ENCODE measurements around the gene RBM15.

The RBM15 gene, protein sequence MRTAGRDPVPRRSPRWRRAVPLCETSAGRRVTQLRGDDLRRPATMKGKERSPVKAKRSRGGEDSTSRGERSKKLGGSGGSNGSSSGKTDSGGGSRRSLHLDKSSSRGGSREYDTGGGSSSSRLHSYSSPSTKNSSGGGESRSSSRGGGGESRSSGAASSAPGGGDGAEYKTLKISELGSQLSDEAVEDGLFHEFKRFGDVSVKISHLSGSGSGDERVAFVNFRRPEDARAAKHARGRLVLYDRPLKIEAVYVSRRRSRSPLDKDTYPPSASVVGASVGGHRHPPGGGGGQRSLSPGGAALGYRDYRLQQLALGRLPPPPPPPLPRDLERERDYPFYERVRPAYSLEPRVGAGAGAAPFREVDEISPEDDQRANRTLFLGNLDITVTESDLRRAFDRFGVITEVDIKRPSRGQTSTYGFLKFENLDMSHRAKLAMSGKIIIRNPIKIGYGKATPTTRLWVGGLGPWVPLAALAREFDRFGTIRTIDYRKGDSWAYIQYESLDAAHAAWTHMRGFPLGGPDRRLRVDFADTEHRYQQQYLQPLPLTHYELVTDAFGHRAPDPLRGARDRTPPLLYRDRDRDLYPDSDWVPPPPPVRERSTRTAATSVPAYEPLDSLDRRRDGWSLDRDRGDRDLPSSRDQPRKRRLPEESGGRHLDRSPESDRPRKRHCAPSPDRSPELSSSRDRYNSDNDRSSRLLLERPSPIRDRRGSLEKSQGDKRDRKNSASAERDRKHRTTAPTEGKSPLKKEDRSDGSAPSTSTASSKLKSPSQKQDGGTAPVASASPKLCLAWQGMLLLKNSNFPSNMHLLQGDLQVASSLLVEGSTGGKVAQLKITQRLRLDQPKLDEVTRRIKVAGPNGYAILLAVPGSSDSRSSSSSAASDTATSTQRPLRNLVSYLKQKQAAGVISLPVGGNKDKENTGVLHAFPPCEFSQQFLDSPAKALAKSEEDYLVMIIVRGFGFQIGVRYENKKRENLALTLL

DNA sequence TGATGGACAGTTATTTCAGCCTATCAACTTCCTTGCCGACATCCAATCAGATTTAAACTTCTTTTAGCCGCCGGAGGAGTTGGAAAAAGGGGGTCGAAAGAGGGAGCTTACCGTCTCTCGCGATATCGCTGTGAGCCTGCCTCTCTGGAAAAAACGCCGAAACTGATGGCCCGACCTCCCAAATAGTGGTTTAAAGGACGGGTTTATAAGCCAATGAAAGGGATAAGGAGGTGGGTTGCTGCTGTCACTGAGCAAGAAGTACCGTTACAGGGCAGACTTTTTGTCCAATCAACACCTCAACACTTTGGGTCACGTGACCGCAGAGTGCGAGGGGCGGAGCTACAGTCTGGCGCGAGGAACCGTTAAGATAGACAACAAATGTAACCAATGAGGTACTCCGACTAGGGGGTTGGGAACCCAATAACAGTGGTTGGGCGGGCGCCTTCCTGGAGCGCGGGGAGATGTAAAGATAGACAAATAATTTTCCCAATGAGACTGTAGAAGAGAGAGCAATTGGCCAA, at the start of gene RBM15:
RBM15 (plus strand) TSS at position 492 of the 521 bp plus-strand sequence; CDS start at position 521, 29 bp downstream.
- TF ChIP-seq, protein P1, sequence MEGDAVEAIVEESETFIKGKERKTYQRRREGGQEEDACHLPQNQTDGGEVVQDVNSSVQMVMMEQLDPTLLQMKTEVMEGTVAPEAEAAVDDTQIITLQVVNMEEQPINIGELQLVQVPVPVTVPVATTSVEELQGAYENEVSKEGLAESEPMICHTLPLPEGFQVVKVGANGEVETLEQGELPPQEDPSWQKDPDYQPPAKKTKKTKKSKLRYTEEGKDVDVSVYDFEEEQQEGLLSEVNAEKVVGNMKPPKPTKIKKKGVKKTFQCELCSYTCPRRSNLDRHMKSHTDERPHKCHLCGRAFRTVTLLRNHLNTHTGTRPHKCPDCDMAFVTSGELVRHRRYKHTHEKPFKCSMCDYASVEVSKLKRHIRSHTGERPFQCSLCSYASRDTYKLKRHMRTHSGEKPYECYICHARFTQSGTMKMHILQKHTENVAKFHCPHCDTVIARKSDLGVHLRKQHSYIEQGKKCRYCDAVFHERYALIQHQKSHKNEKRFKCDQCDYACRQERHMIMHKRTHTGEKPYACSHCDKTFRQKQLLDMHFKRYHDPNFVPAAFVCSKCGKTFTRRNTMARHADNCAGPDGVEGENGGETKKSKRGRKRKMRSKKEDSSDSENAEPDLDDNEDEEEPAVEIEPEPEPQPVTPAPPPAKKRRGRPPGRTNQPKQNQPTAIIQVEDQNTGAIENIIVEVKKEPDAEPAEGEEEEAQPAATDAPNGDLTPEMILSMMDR (IDR thresholded peaks at IDR 0.05; ENCODE audit: low read depth, low read length): no peak
- peak; percentile 100 for DNase-seq (ENCODE audit: extremely low read depth, low read depth)

DNA sequence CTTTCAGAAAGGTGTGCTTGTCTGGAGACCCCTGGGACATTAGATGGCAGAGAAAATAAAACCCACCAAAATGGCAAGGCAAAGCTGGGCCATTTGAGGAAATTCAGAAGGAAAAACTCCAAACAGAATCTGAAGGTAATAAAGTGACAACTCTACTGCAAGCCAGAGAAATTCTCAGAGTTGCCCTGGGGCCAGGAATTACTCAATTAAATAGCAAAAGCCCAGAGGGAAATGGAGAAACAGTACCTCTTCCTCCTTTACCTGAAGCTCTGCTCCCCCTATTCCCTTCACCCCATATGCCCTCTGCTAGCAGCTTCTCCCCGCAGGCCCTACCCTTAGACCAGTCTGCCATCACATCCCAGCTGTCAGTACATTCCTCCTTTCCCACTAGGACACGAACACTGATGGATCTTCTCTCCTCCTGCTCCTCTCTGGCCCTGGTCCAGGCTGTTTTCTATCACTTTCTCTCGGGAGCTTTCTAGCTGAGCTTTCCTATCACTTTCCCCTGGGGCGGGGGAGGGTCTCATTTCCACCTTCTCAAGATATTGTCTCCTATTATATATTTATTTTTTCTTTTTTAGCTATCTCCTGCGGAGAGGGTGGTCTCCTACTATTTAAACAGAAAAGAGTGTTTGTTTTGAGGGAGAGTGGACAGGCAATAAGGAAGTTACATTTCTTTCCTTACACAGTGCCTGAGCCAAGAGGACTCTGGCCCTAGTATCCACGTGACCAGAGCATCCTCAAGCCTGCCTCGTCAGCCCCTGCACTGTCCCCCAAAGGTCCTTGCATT, 47.7 kb upstream of the RBM15 start:
- DNase-seq (ENCODE audit: extremely low read depth, low read depth): no peak
- TF ChIP-seq, protein P1 (IDR thresholded peaks at IDR 0.05; ENCODE audit: low read depth, low read length): no peak

DNA sequence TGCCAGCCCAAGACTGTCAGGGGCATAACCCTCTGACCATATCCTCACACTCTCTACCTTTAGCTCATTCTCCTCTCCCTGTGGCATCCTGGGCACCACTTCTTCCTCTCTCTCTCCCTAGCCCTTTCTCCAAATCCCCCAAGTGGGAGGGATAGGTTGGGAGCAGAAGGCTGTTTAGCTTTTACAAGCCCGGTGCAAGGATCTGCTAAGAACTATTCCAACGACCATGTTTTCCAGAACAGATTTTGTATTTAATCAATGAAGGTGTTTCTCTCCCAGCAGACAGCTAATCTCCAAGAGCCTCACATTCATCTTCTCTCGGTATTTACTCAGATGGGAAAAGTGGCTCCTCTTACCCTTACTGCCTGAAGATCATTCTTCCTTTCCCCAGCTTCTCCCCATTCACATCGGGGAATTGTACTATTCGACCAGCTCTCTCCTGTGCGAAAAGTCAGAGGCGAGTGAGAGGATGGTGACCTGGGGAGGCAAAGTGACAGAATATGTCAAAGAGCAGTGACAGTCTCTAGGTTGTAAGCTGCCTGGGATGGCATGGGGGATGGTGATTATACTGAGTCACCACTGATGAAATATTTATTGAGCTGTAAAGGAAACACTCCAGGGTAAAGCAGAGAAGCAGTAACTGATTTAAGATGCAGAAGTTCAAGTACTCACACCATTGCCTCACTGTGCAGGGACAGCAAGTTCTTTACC, 47.0 kb upstream of the RBM15 start:
- no peak for DNase-seq (ENCODE audit: extremely low read depth, low read depth)
- TF ChIP-seq, protein P1 (IDR thresholded peaks at IDR 0.05; ENCODE audit: low read depth, low read length): no peak

DNA sequence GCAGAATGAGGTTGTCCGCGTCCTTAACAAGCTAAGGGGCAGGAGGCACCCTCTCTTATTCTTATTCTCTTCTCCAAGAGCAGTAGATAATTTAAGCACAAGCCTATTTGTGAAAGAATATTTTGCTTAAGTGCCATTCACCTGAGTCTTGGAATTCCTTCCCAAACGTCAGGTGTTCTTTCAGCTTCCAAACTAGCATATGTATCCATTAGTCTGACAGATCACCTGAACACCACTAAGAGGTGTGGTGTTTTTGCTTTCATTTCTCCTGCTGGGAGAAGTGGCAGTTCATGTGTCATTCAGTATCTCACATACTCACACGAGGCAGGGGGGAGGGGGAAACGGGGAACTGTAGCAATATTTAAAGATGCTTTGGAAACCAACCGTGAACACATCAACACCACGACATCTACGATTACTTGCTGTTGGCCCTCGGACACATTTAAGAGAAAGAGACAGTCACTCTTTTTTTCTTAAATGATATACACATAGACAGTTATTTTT, 45.5 kb upstream of the RBM15 start:
- TF ChIP-seq, protein P1 (IDR thresholded peaks at IDR 0.05; ENCODE audit: low read depth, low read length): no peak

DNA sequence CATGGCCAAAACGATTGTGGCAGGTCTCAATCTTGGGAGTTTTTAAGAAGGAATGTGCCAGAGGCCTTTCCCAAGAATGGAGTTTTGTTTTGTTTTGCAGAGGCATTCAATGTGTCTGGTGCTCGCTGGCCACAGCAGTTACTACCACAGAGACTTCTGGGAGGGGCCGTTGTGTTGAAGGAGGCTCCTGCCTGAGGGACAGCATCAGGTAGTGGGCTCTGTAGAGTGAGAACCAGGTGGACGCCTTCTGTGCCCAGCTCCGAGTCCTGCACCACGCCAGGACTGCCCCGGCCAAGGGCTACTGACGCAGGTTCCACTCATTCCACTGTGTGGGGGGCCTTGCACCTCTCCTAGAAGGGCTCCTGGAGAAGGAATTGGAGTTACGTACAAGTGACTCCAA, 44.9 kb upstream of the RBM15 start:
- no peak for DNase-seq (ENCODE audit: extremely low read depth, low read depth)
- TF ChIP-seq, protein P1 (IDR thresholded peaks at IDR 0.05; ENCODE audit: low read depth, low read length): no peak

More for the DNA sequence above, 45.5 kb upstream of the RBM15 start:
- no peak for DNase-seq (ENCODE audit: extremely low read depth, low read depth)

DNA sequence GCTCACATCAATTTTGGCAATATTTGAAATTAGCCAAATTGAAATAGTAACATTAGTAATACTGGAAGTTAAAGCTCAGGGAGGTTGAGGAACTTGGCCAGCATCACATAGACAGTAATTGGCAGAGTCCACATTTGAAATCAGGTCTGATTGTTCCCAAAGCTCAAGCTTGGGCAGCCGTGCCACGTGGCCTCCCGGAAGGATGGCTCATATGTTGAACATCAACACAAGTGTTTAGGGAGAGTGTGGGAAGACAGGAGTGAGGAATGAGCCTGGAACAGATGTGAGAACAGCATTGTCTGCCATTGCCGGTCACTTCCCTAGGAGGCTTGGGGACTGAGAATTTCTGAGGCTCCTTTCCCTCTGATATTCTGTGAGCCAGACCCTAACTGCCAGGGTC, 40.2 kb upstream of the RBM15 start:
- no peak for DNase-seq (ENCODE audit: extremely low read depth, low read depth)
- TF ChIP-seq, protein P1 (IDR thresholded peaks at IDR 0.05; ENCODE audit: low read depth, low read length): no peak
